Right atrium auricular region (tissue), 2 donors: ENCODE measurements around the gene KAZN. TPM values are rescaled to one million over a fixed set of nuclear protein-coding genes. Genes with fewer than 3 reads are reported as not detected.
A peak's percentile ranks its signal among the peaks of the same experiment; 100 is the strongest.

Experiments
- DNase-seq: peaks from one replicate; pipeline ENCODE4 v3.0.0-alpha.2; 2019; ENCODE audit warnings: low spot score
- H3K27ac ChIP-seq, 2 donors: fragments of 200-600 bp; sonication (generic); 1 replicate in 1 of 2; 2 replicates in 1 of 2; pipeline ENCODE4 v1.5.1; 2016 to 2019
- H3K27me3 ChIP-seq, 2 donors: fragments of 200-600 bp; sonication (generic); one replicate each; pipeline versions ENCODE4 v1.5.1 to v1.6.0; 2017 to 2019
- H3K36me3 ChIP-seq: fragments of 200-600 bp; sonication (generic); one replicate; pipeline ENCODE4 v1.5.1; 2016
- H3K4me1 ChIP-seq, 2 donors: fragments of 200-600 bp; sonication (generic); one replicate each; pipeline versions ENCODE4 v1.5.1 to v1.6.0; 2017 to 2019
- H3K4me3 ChIP-seq, 2 donors: fragments of 200-600 bp; sonication (generic); 1 replicate in 1 of 2; 2 replicates in 1 of 2; pipeline ENCODE4 v1.5.1; 2017 to 2019; ENCODE audit warnings: mild to moderate bottlenecking in 1 of 2, moderate library complexity in 1 of 2
- H3K9me3 ChIP-seq, 2 donors: fragments of 200-600 bp; sonication (generic); one replicate each; pipeline ENCODE4 v1.5.1; 2019
- CTCF ChIP-seq, 2 donors: fragments of 200-600 bp; sonication (generic); IDR thresholded peaks; one replicate each; pipeline ENCODE4 v1.5.1; 2019; ENCODE audit warnings: antibody characterized with exemption in 2 of 2
- total RNA-seq, 2 donors: library from RNA; depleted of rRNA; stranded (reverse); fragments of >200 nt; gene quantifications; one replicate each; pipeline ENCODE4 v1.1.0, GENCODE V29; 2016

The KAZN gene
- total RNA-seq, 2 donors from 2014 or later: 3.9 to 6.8 TPM

- DNase-seq: no peak
- no peaks in the 10 kb centered on the region for H3K27me3 ChIP-seq
- no peaks in the 10 kb centered on the region for H3K36me3 ChIP-seq
- H3K9me3 ChIP-seq: no peaks in the 10 kb centered on the region
- peak; percentile 72 to 78 for TF ChIP-seq CTCF (IDR thresholded peaks at IDR 0.05)
- peak overlapping the region; percentile 54 to 79 for H3K4me3 ChIP-seq
- peak overlapping the region; percentile 77 for H3K27ac ChIP-seq
- peaks cover 0 to 20% of the 10 kb centered on the region in 2 donors for H3K4me1 ChIP-seq
These were observed 555.5 kb downstream of the KAZN start for GRCh38 chr1:15153842-15154479.

GRCh38 chr1:15154480-15155036, 556.1 kb downstream of the KAZN start:
- Histone ChIP-seq H3K4me3 (peak overlapping the region; percentile 54 to 79), H3K9me3 (no peaks in the 10 kb centered on the region), H3K27ac (peak overlapping the region in 1 of 2 donors; percentile 77), H3K4me1 (peaks cover 0 to 20% of the 10 kb centered on the region in 2 donors), H3K27me3 (no peaks in the 10 kb centered on the region), H3K36me3 (no peaks in the 10 kb centered on the region)
- TF ChIP-seq CTCF (IDR thresholded peaks at IDR 0.05): no peak
- no peak for DNase-seq

- no peaks in the 10 kb centered on the region for H3K36me3 ChIP-seq
- TF ChIP-seq CTCF (IDR thresholded peaks at IDR 0.05): no peak
- H3K4me3 ChIP-seq: no peak overlapping the region
- DNase-seq: no peak
- H3K4me1 ChIP-seq: peaks cover 0 to 20% of the 10 kb centered on the region in 2 donors
- no peaks in the 10 kb centered on the region for H3K27me3 ChIP-seq
- no peak overlapping the region for H3K27ac ChIP-seq
- no peaks in the 10 kb centered on the region for H3K9me3 ChIP-seq
These were observed 556.7 kb downstream of the KAZN start for GRCh38 chr1:15155191-15155590.

GRCh38 chr1:15155888-15156741, 557.6 kb downstream of the KAZN start:
- Histone ChIP-seq H3K4me1 (peaks cover 0 to 20% of the 10 kb centered on the region in 2 donors), H3K27me3 (no peaks in the 10 kb centered on the region), H3K36me3 (no peaks in the 10 kb centered on the region), H3K4me3 (no peak overlapping the region), H3K27ac (no peak overlapping the region), H3K9me3 (no peaks in the 10 kb centered on the region)
- no peak for TF ChIP-seq CTCF (IDR thresholded peaks at IDR 0.05)
- DNase-seq: no peak

- H3K27me3 ChIP-seq: no peaks in the 10 kb centered on the region
- H3K4me3 ChIP-seq: no peak overlapping the region
- no peak for DNase-seq
- no peak overlapping the region for H3K27ac ChIP-seq
- no peaks in the 10 kb centered on the region for H3K36me3 ChIP-seq
- H3K4me1 ChIP-seq: peaks cover 0 to 19% of the 10 kb centered on the region in 2 donors
- no peaks in the 10 kb centered on the region for H3K9me3 ChIP-seq
- TF ChIP-seq CTCF (IDR thresholded peaks at IDR 0.05): no peak
These were observed 558.4 kb downstream of the KAZN start for GRCh38 chr1:15156807-15157380.
